Mesenchymal stem cell (in vitro differentiated cells and primary cell): ENCODE results near the gene AGAP3. TPM values are rescaled to one million over a fixed set of nuclear protein-coding genes. Genes with fewer than 3 reads are reported as not detected.

Experiments
- DNase-seq: peaks from one replicate; pipeline ENCODE4 v3.0.0-alpha.2; 2013
- H2AFZ ChIP-seq: one replicate; pipeline ENCODE4 v1.6.1; 2013; ENCODE audit warnings: low read depth, mild to moderate bottlenecking, control low read depth, inconsistent platforms, low read length, moderate library complexity
- H2AK5ac ChIP-seq: 2 replicates; pipeline ENCODE4 v1.6.1; 2013; ENCODE audit warnings: low read length, moderate library complexity, mild to moderate bottlenecking, inconsistent platforms; ENCODE audit not compliant: severe bottlenecking
- H2BK120ac ChIP-seq: one replicate; pipeline ENCODE4 v1.6.1; 2013; ENCODE audit warnings: low read depth, mild to moderate bottlenecking, inconsistent platforms, low read length, moderate library complexity
- H2BK12ac ChIP-seq, 2 experiments: one replicate each; pipeline ENCODE4 v1.6.1; 2013; ENCODE audit warnings: inconsistent platforms in 2 of 2, low read length in 2 of 2, mild to moderate bottlenecking in 2 of 2, moderate library complexity in 2 of 2, control low read depth in 1 of 2
- H2BK15ac ChIP-seq: one replicate; pipeline ENCODE4 v1.6.1; 2013; ENCODE audit warnings: mild to moderate bottlenecking, low read depth, inconsistent platforms; ENCODE audit not compliant: poor library complexity, severe bottlenecking
- H2BK5ac ChIP-seq: 2 replicates; pipeline ENCODE4 v1.6.1; 2013; ENCODE audit warnings: low read depth, mild to moderate bottlenecking, low read length, control low read depth, inconsistent platforms; ENCODE audit not compliant: poor library complexity, severe bottlenecking
- H3K14ac ChIP-seq, 2 experiments: one replicate each; pipeline ENCODE4 v1.6.1; 2013; ENCODE audit warnings: inconsistent platforms in 2 of 2, low read length in 2 of 2, control low read depth in 1 of 2, mild to moderate bottlenecking in 1 of 2, moderate library complexity in 1 of 2
- H3K18ac ChIP-seq, 2 experiments: one replicate each; pipeline ENCODE4 v1.6.1; 2013; ENCODE audit warnings: inconsistent platforms in 2 of 2, low read length in 2 of 2, control low read depth in 1 of 2, low read depth in 1 of 2, mild to moderate bottlenecking in 1 of 2
- H3K23ac ChIP-seq, 2 experiments: one replicate each; pipeline ENCODE4 v1.6.1; 2013; ENCODE audit warnings: inconsistent platforms in 2 of 2, low read length in 2 of 2, mild to moderate bottlenecking in 2 of 2, moderate library complexity in 2 of 2, control low read depth in 1 of 2
- H3K27ac ChIP-seq: 2 replicates; pipeline ENCODE4 v1.5.1; 2013; ENCODE audit warnings: mild to moderate bottlenecking, moderate library complexity, low read length, control low read depth, inconsistent platforms; ENCODE audit not compliant: poor library complexity, severe bottlenecking
- H3K27me3 ChIP-seq, 2 experiments: 2 replicates each; pipeline versions ENCODE4 v1.6.1 to v1.7.0; 2013; ENCODE audit warnings: low read length in 2 of 2, mild to moderate bottlenecking in 2 of 2, moderate library complexity in 2 of 2, control low read depth in 1 of 2, inconsistent platforms in 1 of 2; ENCODE audit not compliant: control insufficient read depth in 1 of 2, insufficient read depth in 1 of 2
- H3K36me3 ChIP-seq, 2 experiments: 2 replicates each; pipeline versions ENCODE4 v1.6.1 to v1.7.0; 2013; ENCODE audit warnings: low read length in 2 of 2, control low read depth in 1 of 2, inconsistent platforms in 1 of 2, low read depth in 1 of 2, mild to moderate bottlenecking in 1 of 2; ENCODE audit not compliant: insufficient read depth in 2 of 2, control insufficient read depth in 1 of 2
- H3K4ac ChIP-seq, 2 experiments: one replicate each; pipeline ENCODE4 v1.6.1; 2013; ENCODE audit warnings: inconsistent platforms in 2 of 2, low read length in 2 of 2, mild to moderate bottlenecking in 2 of 2, moderate library complexity in 2 of 2, control low read depth in 1 of 2, low read depth in 1 of 2
- H3K4me1 ChIP-seq: 2 replicates; pipeline ENCODE4 v1.6.1; 2013; ENCODE audit warnings: low read depth, low read length, control low read depth; ENCODE audit not compliant: control insufficient read depth, insufficient read depth
- H3K4me2 ChIP-seq: 2 replicates; pipeline ENCODE4 v1.6.1; 2013; ENCODE audit warnings: low read length, mild to moderate bottlenecking, inconsistent platforms; ENCODE audit not compliant: poor library complexity, severe bottlenecking
- H3K4me3 ChIP-seq, 2 experiments: 2 replicates each; pipeline versions ENCODE4 v1.5.1 to v1.7.0; 2013; ENCODE audit warnings: low read length in 2 of 2, mild to moderate bottlenecking in 2 of 2, control low read depth in 1 of 2, low read depth in 1 of 2; ENCODE audit not compliant: insufficient read depth in 1 of 2
- H3K79me1 ChIP-seq: replicated peaks from 2 replicates; pipeline ENCODE4 v1.6.1; 2013; ENCODE audit warnings: mild to moderate bottlenecking, control low read depth, low read length, inconsistent platforms; ENCODE audit not compliant: poor library complexity, severe bottlenecking
- H3K9ac ChIP-seq: 2 replicates; pipeline ENCODE4 v1.7.0; 2013; ENCODE audit warnings: mild to moderate bottlenecking, low read length, moderate library complexity
- H3K9me3 ChIP-seq: 2 replicates; pipeline ENCODE4 v1.7.0; 2013; ENCODE audit warnings: mild to moderate bottlenecking, low read length; ENCODE audit not compliant: control insufficient read depth
- H4K8ac ChIP-seq: one replicate; pipeline ENCODE4 v1.6.1; 2013; ENCODE audit warnings: inconsistent platforms, mild to moderate bottlenecking, low read length, moderate library complexity
- H4K91ac ChIP-seq: one replicate; pipeline ENCODE4 v1.6.1; 2013; ENCODE audit warnings: mild to moderate bottlenecking, low read length, inconsistent platforms
- WGBS: methylation state at CpG from one replicate; pipeline ENCODE4 v1.1.7; 2013; ENCODE audit warnings: mixed read lengths; 5-methylcytosine and 5-hydroxymethylcytosine counted together
- polyA plus RNA-seq, 2 experiments: library from polyadenylated mRNA; stranded (reverse); fragments of 200-250 nt; gene quantifications; one replicate each; pipeline ENCODE4 v1.2.3, GENCODE V29; 2013

The AGAP3 gene
- polyA plus RNA-seq (2013, experiment 1 of 2), result 55.8 TPM
- polyA plus RNA-seq (2013, experiment 2 of 2), result 53.0 TPM

DNA sequence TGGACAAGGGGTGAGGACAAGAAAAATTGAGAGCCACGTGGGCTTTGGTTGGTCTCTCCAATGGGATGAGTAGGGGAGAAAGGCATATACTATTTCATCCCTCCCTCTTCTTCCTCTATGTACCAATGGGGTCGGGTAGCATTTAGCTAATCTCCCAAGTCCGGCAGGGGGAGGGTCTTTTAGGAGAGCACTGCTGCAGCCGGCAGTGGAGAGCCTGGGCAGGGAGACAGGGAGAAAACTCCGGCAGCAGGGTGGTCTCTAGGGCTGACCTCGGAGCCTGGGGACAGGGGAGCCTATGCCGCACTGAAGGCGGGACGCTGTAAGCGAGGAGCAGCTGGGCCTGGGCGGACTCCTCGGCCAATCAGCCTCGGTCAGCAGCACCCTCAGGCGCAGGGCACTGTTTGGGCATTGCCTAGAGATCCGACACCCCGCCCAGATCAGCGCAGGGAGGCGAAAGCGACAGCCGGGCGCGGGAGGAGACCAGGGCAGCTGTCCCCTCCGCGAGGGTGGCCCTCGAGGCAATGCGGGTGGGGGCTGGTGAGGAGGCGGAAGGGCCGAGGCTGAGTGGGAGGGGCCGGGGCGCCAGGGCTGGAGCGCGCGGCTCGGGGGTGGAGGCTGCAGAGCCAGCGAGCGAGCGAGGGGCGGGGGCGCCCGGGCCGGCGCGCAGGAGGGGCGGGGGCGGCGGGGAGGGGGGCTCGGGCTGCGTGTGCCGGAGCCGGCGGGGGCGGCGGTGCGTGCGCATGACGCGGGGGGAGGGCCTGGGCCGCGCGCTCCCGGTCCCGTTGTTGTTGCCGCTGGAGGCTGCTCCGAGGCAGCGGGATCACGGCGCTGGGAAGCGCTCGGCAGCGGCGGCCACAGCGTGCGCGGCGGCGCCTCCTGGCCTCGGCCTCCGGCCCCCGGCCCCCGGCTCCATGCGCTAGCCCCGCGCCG, at the start of gene AGAP3:
Gene AGAP3 (plus strand): TSS at position 785 of the 930 bp plus-strand sequence. CDS start 267 bp downstream, outside the sequence.
- no peaks in the 10 kb centered on the region for H3K9me3 ChIP-seq
- H2BK12ac ChIP-seq, result peak within 1 kb of the TSS; percentile 78 to 94
- peak within 1 kb of the TSS; percentile 76 to 94 for H3K4me3 ChIP-seq
- H2BK5ac ChIP-seq, result no peak within 1 kb of the TSS
- H3K18ac ChIP-seq, result peak within 1 kb of the TSS; percentile 93 to 99
- peak within 1 kb of the TSS; percentile 88 to 98 for H3K4ac ChIP-seq
- peak within 1 kb of the TSS; percentile 76 for H3K4me2 ChIP-seq
- peak within 1 kb of the TSS; percentile 54 for H4K91ac ChIP-seq
- H3K14ac ChIP-seq, result peak within 1 kb of the TSS in 1 of 2 experiments; percentile 99
- peak within 1 kb of the TSS; percentile 73 for H2AFZ ChIP-seq
- WGBS, result under 1% methylated on average over 38 of the region's 84 CpGs
- H3K27ac ChIP-seq, result peak within 1 kb of the TSS; percentile 80
- peak within 1 kb of the TSS; percentile 94 for H3K9ac ChIP-seq
- no peak within 1 kb of the TSS for H2AK5ac ChIP-seq
- peaks cover 50% of the 10 kb centered on the region for H3K4me1 ChIP-seq
- H3K79me1 ChIP-seq, result peaks cover 2% of the 10 kb centered on the region
- H2BK120ac ChIP-seq, result peak within 1 kb of the TSS; percentile 39
- peak; percentile 86 for DNase-seq
- peak within 1 kb of the TSS in 1 of 2 experiments; percentile 94 for H3K23ac ChIP-seq
- peaks cover 0 to 14% of the 10 kb centered on the region in 2 experiments for H3K36me3 ChIP-seq
- peak within 1 kb of the TSS; percentile 88 for H4K8ac ChIP-seq
- H2BK15ac ChIP-seq, result peak within 1 kb of the TSS; percentile 98
- H3K27me3 ChIP-seq, result no peaks in the 10 kb centered on the region

GRCh38 chr7:151038951-151039849, 47.1 kb upstream of the AGAP3 start:
- Histone ChIP-seq H3K27me3 (no peaks in the 10 kb centered on the region), H2BK120ac (peak overlapping the region; percentile 88), H3K4me1 (peaks cover 26% of the 10 kb centered on the region), H3K4me2 (no peak overlapping the region), H2AFZ (no peak overlapping the region), H3K23ac (peak overlapping the region in 1 of 2 experiments; percentile 78), H3K4ac (peak overlapping the region; percentile 1 to 81), H2BK5ac (no peak overlapping the region), H3K4me3 (no peak overlapping the region), H3K18ac (peak overlapping the region; percentile 25 to 84), H3K9me3 (no peaks in the 10 kb centered on the region), H2AK5ac (no peak overlapping the region), H3K79me1 (peaks cover 2% of the 10 kb centered on the region), H3K14ac (peak overlapping the region in 1 of 2 experiments; percentile 73), H3K9ac (peak overlapping the region; percentile 80), H2BK12ac (peak overlapping the region; percentile 94), H4K91ac (peak overlapping the region; percentile 3), H2BK15ac (no peak overlapping the region), H3K27ac (peak overlapping the region; percentile 65), H3K36me3 (peaks cover 36 to 69% of the 10 kb centered on the region in 2 experiments), H4K8ac (no peak overlapping the region)
- WGBS, result 32% methylated on average over 10 of the region's 12 CpGs
- DNase-seq, result peak; percentile 99

GRCh38 chr7:151039850-151040548, 46.3 kb upstream of the AGAP3 start:
- H3K4me1 ChIP-seq, result peaks cover 26% of the 10 kb centered on the region
- H3K4ac ChIP-seq, result peak overlapping the region in 1 of 2 experiments; percentile 59
- peaks cover 2% of the 10 kb centered on the region for H3K79me1 ChIP-seq
- H3K27me3 ChIP-seq, result no peaks in the 10 kb centered on the region
- no peak overlapping the region for H2BK5ac ChIP-seq
- H2AFZ ChIP-seq, result no peak overlapping the region
- H3K9ac ChIP-seq, result peak overlapping the region; percentile 80
- peak overlapping the region; percentile 47 for H4K91ac ChIP-seq
- peak overlapping the region; percentile 14 for H2AK5ac ChIP-seq
- peaks cover 34 to 66% of the 10 kb centered on the region in 2 experiments for H3K36me3 ChIP-seq
- H3K18ac ChIP-seq, result peak overlapping the region; percentile 59 to 77
- peak overlapping the region; percentile 76 to 94 for H2BK12ac ChIP-seq
- no peak overlapping the region for H3K4me3 ChIP-seq
- H3K14ac ChIP-seq, result peak overlapping the region in 1 of 2 experiments; percentile 73
- H4K8ac ChIP-seq, result peak overlapping the region; percentile 43
- H2BK120ac ChIP-seq, result no peak overlapping the region
- WGBS, result 76% methylated on average over 16 of the region's 18 CpGs
- peak overlapping the region; percentile 12 for H3K27ac ChIP-seq
- no peak for DNase-seq
- H3K9me3 ChIP-seq, result no peaks in the 10 kb centered on the region
- H2BK15ac ChIP-seq, result peak overlapping the region; percentile 97
- H3K4me2 ChIP-seq, result no peak overlapping the region
- H3K23ac ChIP-seq, result no peak overlapping the region
